HFFc6 (cell line): ENCODE data around the gene TSPAN18. TPM values are rescaled to one million over a fixed set of nuclear protein-coding genes. Genes with fewer than 3 reads are reported as not detected.

ENCODE experiments used
- DNase-seq: peaks from one replicate; pipeline ENCODE4 v3.0.0-alpha.2; 2018
- H3K27ac Mint-ChIP-seq: 2 replicates; pipeline ENCODE4 v1.8.0; 2020; ENCODE audit warnings: mild to moderate bottlenecking, mixed read lengths
- H3K27me3 Mint-ChIP-seq: 2 replicates; pipeline ENCODE4 v1.8.0; 2021; ENCODE audit warnings: mild to moderate bottlenecking, moderate library complexity, mixed read lengths; ENCODE audit not compliant: insufficient read depth
- H3K36me3 Mint-ChIP-seq: 2 replicates; pipeline ENCODE4 v1.8.0; 2021; ENCODE audit warnings: low read depth, mixed read lengths
- H3K4me1 Mint-ChIP-seq: 2 replicates; pipeline ENCODE4 v1.8.0; 2020; ENCODE audit warnings: low read depth, mixed read lengths
- H3K4me3 Mint-ChIP-seq: 2 replicates; pipeline ENCODE4 v1.8.0; 2020; ENCODE audit warnings: mild to moderate bottlenecking, moderate library complexity, mixed read lengths
- H3K9me3 Mint-ChIP-seq: 2 replicates; pipeline ENCODE4 v1.8.0; 2020; ENCODE audit warnings: mild to moderate bottlenecking, mixed read lengths
- CTCF ChIP-seq: fragments of 200-600 bp; sonication (generic); IDR thresholded peaks from 2 replicates; pipeline ENCODE4 v1.5.0; 2021; ENCODE audit warnings: antibody characterized with exemption, mild to moderate bottlenecking
- total RNA-seq, 6 experiments: library from RNA; stranded (reverse); fragmentation: NEBNext Ultra II Directional; extraction: Animal tissue kit (Norgen Biotek cat#: 25700); gene quantifications; 2 replicates in 1 of 6; 3 replicates in 5 of 6; pipeline ENCODE4 v1.2.3, GENCODE V29; 2021

Gene TSPAN18
- total RNA-seq, 6 experiments from 2014 or later = 0.09 TPM; not detected in 5

GRCh38 chr11:44799012-44799411 lies 72.2 kb downstream of the TSPAN18 start:
- no peak for DNase-seq
- H3K36me3 Mint-ChIP-seq = no peaks in the 10 kb centered on the region
- no peak overlapping the region for H3K27ac Mint-ChIP-seq
- no peak for TF ChIP-seq CTCF
- no peaks in the 10 kb centered on the region for H3K4me1 Mint-ChIP-seq
- H3K27me3 Mint-ChIP-seq = peaks cover 31% of the 10 kb centered on the region
- no peak overlapping the region for H3K4me3 Mint-ChIP-seq
- no peaks in the 10 kb centered on the region for H3K9me3 Mint-ChIP-seq

DNA sequence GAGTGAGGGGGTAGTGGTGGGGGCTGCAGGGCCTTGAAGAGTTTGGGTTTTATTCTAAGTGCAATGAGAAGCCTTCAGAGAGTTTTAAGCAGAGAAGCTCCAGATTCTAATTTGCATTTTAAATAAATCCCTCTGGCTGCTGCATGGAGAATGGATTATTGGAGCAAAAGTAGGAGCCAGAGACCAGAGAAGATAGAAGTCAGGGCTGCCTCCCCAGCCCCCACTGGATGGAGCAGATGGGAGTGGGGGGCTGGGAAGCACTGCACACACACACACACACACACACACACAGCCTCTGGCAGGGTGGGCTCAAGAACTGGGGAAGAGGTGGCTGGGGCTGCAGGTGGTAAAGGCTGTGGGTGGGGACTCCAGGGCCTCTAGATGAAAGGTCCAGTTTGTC lies 75.6 kb downstream of the TSPAN18 start:
- Mint-ChIP-seq H3K9me3 (no peaks in the 10 kb centered on the region), H3K4me3 (no peak overlapping the region), H3K27me3 (peaks cover 38% of the 10 kb centered on the region), H3K4me1 (peaks cover 7% of the 10 kb centered on the region; the same call in 1 of the 2 replicates), H3K27ac (no peak overlapping the region), H3K36me3 (no peaks in the 10 kb centered on the region)
- DNase-seq = no peak
- no peak for TF ChIP-seq CTCF

GRCh38 chr11:44803009-44803408 lies 76.2 kb downstream of the TSPAN18 start:
- Mint-ChIP-seq H3K9me3 (no peaks in the 10 kb centered on the region), H3K4me1 (peaks cover 7% of the 10 kb centered on the region; the same call in 1 of the 2 replicates), H3K27ac (no peak overlapping the region), H3K27me3 (peaks cover 39% of the 10 kb centered on the region), H3K36me3 (no peaks in the 10 kb centered on the region), H3K4me3 (no peak overlapping the region)
- no peak for DNase-seq
- TF ChIP-seq CTCF = no peak

GRCh38 chr11:44804449-44805437 lies 78.0 kb downstream of the TSPAN18 start:
- Mint-ChIP-seq H3K27ac (no peak overlapping the region), H3K4me1 (peaks cover 7% of the 10 kb centered on the region; the same call in 1 of the 2 replicates), H3K36me3 (no peaks in the 10 kb centered on the region), H3K9me3 (no peaks in the 10 kb centered on the region), H3K27me3 (peaks cover 49% of the 10 kb centered on the region), H3K4me3 (no peak overlapping the region)
- TF ChIP-seq CTCF = no peak
- no peak for DNase-seq

GRCh38 chr11:44805596-44805995 lies 78.8 kb downstream of the TSPAN18 start:
- DNase-seq = peak; percentile 4
- Mint-ChIP-seq H3K9me3 (no peaks in the 10 kb centered on the region), H3K4me3 (no peak overlapping the region), H3K36me3 (no peaks in the 10 kb centered on the region), H3K27ac (no peak overlapping the region), H3K4me1 (peaks cover 7% of the 10 kb centered on the region; the same call in 1 of the 2 replicates), H3K27me3 (peaks cover 47% of the 10 kb centered on the region)
- no peak for TF ChIP-seq CTCF
